Gastroesophageal sphincter (tissue), 3 donors: Measurements from ENCODE around the gene HDAC10.

Experiments
- CTCF ChIP-seq, 4 experiments: fragments of 200-600 bp in 2 of 4; fragments of 450-650 bp in 2 of 4; sonication (generic) in 1 of 4; IDR thresholded peaks; one replicate each; pipeline ENCODE4 v1.5.1; 2017 to 2019; ENCODE audit warnings: antibody characterized with exemption in 4 of 4, mild to moderate bottlenecking in 2 of 4, moderate library complexity in 2 of 4
- POLR2A ChIP-seq, 2 donors: fragments of 450-650 bp; IDR thresholded peaks; one replicate each; pipeline ENCODE4 v1.6.1; 2017; ENCODE audit warnings: antibody characterized with exemption in 2 of 2, mild to moderate bottlenecking in 2 of 2, moderate library complexity in 1 of 2

DNA sequence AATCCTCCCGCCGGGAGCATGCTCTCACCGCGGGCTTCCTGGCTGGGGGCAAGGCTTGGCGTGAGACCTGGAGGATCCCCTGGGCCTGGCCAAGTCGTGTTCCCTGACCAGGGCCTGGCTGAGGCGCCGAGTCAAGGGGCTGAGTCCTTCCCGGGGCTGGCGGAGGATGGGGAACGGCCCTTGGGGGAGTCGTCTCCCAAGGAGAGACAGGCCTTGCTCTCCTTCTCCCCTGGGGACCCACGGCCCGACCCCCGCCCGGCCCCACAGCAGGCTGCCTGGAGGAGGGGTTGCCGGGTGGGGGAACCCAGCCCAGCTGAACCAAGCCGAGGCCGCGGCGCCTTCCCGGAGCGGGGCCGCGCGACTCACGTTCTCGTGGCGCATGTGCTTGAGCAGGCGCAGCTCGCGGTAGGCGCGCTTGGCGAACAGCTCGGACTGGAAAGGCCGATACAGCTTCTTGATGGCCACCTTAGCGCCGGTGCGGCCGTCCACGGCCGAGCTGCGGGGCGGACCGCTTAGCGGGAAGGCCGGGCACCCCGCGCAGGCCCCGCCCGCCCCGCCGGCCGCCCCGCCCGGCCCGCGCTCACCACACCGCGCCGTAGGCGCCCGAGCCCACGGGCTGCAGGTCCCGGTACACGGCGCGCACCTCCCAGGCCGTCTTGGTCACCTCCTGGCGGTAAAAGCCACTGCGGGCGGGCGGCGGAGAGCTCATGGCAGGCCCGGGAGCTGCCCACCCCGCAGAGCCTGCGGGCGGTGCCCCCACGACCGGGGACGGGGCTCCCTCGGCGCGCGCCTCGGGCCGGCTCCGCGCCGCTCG, 9.9 kb upstream of the HDAC10 start:
- no peak for TF ChIP-seq CTCF (IDR thresholded peaks at IDR 0.05)
- TF ChIP-seq POLR2A (IDR thresholded peaks at IDR 0.05) = peak in 1 of 2 donors; percentile 23
